Endothelial cell of hepatic sinusoid (primary cell): Measurements from ENCODE around the gene SPRYD4.

Source experiments
- in situ Hi-C: cut with HindIII; loops from 2 replicates; pipeline ENCODE4 v1.10.0; 2017; ENCODE audit warnings: low sequenced_read_pairs

The SPRYD4 gene

DNA sequence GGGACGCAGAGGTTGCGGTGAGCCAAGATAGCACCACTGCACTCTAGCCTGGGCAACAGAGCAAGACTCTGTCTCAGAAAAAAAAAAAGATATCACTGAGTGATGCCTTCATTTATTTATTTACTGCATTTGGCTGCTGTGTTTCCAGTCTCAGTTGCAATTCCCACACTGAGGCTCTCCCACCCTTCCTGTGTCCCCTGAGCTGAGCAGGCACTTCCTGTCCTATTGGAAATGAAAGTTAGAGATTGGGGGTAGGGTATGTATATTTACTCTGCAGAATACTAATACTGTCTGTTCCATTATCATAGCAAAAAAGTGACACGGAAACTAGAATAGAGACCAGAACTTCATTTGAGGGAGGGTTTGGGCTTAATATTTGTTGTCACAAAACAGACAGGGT, 51.7 kb downstream of the SPRYD4 start:
- in situ Hi-C loops, result loop anchor here (5.0 kb wide), 1 partner anchor 52 kb away; no protein-coding TSS in a partner anchor

DNA sequence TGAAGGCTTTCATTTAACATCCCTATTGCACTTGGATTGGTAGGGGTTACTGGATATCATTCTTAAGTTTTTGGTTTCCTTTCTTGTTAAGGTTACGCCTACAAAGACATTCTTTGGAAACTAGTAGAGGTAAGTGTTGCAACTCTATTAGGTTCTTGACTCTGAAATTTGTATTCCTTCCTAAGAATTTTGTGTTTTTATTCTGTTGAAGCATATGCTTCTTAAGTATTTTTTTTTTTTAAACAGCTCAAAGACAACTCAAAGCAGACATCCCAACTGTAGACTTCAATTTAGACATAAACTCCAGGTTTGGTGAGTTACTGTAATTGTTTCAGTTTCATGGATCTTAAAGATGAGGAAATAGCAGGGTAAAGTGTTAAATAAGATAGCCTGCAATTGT, 52.1 kb downstream of the SPRYD4 start:
- in situ Hi-C loops, result loop anchor here (5.0 kb wide), 1 partner anchor 52 kb away; no protein-coding TSS in a partner anchor

DNA sequence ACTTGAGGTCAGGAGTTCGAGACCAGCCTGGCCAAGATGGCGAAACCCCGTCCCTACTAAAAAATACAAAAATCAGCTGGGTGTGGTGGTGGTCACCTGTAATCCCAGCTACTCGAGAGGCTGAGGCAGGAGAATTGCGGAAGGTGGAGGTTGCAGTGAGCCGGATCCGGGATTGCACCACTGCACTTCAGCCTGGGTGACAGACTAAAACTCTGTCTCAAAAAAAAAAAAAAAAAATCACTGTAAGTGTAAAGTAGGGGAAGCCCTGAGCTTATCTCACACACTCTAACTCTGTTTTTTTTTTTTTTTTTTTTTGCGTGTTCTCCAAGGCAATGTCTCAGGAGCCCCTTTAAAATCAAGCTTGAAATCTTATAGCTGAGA, 52.8 kb downstream of the SPRYD4 start:
- in situ Hi-C loops, result loop anchor here (5.0 kb wide), 1 partner anchor 51 kb away; no protein-coding TSS in a partner anchor

DNA sequence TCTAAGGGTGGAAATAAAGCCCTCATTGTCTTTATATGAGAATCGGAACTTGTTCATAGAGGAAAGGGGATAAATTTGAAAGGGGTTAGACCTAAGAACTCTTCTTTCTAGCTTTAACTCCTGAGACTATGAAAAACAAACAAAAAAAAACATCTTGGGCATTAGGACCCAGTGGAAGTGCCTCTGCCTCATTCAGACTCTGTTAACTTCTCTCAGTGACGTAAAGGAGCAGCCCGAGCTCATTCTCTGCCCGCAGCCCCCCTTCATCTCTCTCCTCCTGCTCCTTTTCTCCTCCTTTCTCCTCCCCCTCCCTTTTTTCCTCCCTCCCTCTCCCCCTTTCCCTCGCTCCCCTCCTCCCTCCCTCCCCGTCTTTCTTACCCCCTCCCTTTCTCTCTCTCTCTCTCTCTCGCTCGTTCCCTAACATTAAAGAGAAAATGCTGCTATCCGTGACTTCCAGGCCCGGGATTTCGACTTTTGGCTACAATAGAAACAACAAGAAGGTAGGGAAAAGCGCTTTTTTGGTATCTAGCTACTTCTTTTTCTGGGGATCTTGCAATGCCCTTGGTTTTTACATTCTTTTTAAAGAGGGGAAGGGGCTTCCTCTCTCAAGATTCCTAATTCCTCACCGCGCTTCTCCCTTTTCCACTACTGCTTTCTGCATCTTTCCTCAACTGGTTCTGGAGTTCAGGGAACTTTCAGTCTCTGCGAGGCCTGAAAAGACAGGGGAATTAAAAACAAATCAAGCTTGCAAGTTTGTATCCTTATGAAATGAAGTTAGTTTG, 53.4 kb downstream of the SPRYD4 start, which contains the start of gene RBMS2:
RBMS2 (plus strand) TSS at position 231 of the 782 bp plus-strand sequence; CDS start at position 435, 204 bp downstream.
- in situ Hi-C loops, result loop anchor here (5.0 kb wide), 1 partner anchor 51 kb away; no protein-coding TSS in a partner anchor

DNA sequence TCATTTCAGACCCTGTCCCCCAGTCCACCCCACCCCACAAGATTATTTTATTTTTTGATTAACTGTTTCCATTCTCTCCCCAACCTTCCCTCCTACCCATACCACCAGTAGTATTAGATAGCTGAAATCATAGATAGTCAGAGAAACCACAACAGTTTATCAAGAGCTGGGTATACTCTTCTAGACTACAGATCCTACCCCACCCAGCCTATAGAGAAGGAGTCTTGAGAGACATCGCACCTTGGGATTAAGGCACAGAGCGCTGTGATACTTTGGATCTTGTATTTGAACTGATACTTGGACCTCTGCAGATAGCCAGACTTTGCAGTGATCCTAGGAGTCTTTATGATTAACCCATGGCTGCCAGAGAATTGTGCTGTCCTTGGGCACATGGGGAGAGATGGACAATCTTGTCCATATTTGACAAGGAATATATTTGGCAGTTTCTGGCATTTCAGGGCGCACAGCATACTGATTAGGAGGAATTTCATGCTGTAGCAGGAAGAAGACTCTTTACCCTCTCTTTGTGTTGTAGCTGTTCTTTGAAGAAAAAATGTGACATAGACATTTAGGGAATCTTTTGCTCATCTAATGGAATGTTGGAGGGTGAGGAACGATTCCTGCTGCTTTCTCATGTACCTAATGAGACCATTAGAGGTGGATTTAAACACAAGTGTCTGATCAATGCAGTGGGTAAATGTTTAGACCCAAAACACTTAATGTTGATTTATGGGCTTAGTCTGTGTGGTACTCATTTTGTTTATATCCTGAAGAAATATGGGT, 54.2 kb downstream of the SPRYD4 start:
- in situ Hi-C loops, result loop anchor here (5.0 kb wide), 1 partner anchor 50 kb away; no protein-coding TSS in a partner anchor

DNA sequence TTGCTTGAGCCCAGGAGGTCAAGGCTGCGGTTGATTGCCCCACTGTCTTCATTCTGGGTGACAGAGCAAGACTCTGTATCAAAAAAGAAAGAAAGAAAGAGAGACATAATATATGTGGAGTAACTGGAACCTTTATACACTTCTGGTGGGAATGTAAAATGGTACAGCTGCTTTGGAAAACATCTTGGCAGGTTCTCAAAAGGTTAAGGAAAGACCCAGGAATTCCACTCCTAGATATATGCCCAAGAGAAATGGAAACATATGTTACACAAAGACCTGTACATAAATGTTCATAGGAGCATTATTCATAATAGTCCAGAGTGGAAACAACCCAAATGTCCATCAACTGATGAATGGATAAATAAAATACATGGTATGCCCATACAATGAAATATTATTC, 60.5 kb downstream of the SPRYD4 start:
- in situ Hi-C loops, result no loop called here
